ENCODE results near the gene NCAM1. TPM values are rescaled to one million over a fixed set of nuclear protein-coding genes. Genes with fewer than 3 reads are reported as not detected.

NCAM1 gene
- total RNA-seq, 6 experiments from 2014 or later, result 1.2 to 2.4 (median 1.8) TPM

DNA sequence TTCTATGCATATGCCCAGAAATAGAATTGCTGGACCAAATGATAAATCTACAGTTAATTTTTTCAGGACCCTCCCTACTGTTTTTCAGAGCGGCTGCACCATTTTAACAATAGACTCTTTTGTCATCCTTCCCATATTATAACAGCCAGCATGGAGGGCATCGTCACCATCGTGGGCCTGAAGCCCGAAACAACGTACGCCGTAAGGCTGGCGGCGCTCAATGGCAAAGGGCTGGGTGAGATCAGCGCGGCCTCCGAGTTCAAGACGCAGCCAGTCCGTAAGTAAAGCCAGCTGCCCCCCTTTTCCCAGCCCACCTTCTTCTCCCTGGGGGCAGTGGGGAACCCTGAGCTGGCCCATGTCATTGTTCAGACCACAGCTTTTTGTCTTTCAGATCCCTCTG is 273.7 kb downstream of the NCAM1 start:
- intact Hi-C loops (cut with DNase I), result no loop called here
- no peak for ATAC-seq
- no peak for DNase-seq

DNA sequence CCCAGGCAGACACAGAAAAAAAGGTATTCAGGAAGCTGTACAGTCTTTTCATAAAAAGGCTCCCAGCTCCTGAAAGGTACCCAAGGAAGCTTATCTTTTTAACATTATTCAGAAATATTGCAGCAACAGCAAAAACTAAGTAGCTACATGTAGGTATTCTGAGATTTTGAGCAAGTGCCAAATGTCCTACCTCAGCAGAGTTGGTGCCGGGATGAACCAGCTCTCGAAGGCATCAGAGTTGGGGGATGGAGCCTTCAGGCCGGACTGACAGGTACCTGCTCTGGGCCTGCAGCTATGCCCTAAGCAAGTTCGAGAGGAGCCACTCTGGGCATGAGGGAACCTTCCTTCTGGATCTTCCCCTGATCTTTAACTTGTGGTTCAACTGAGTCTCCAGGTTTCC is 276.0 kb downstream of the NCAM1 start:
- Histone ChIP-seq H3K27me3 (no peaks in the 10 kb centered on the region), H3K4me1 (no peaks in the 10 kb centered on the region), H3K9me3 (no peaks in the 10 kb centered on the region), H3K36me3 (no peaks in the 10 kb centered on the region), H3K4me3 (no peak overlapping the region), H3K27ac (no peak overlapping the region)
- no peak for ATAC-seq
- 55% methylated on average over 2 of the region's 4 CpGs for WGBS (ENCODE audit: insufficient coverage, low coverage, low lambda C conversion rate, missing lambda C conversion rate)
- intact Hi-C loops (cut with DNase I), result no loop called here
- DNase-seq, result no peak
- TF ChIP-seq POLR2A (IDR thresholded peaks at IDR 0.05), result no peak
- TF ChIP-seq, protein P1, sequence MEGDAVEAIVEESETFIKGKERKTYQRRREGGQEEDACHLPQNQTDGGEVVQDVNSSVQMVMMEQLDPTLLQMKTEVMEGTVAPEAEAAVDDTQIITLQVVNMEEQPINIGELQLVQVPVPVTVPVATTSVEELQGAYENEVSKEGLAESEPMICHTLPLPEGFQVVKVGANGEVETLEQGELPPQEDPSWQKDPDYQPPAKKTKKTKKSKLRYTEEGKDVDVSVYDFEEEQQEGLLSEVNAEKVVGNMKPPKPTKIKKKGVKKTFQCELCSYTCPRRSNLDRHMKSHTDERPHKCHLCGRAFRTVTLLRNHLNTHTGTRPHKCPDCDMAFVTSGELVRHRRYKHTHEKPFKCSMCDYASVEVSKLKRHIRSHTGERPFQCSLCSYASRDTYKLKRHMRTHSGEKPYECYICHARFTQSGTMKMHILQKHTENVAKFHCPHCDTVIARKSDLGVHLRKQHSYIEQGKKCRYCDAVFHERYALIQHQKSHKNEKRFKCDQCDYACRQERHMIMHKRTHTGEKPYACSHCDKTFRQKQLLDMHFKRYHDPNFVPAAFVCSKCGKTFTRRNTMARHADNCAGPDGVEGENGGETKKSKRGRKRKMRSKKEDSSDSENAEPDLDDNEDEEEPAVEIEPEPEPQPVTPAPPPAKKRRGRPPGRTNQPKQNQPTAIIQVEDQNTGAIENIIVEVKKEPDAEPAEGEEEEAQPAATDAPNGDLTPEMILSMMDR (IDR thresholded peaks at IDR 0.05), result no peak

More for the DNA sequence above, 273.7 kb downstream of the NCAM1 start:
- 67% methylated on average over 9 of the region's 14 CpGs for WGBS (ENCODE audit: insufficient coverage, low coverage, low lambda C conversion rate, missing lambda C conversion rate)
- no peak for TF ChIP-seq POLR2A (IDR thresholded peaks at IDR 0.05)
- TF ChIP-seq, protein P1 (IDR thresholded peaks at IDR 0.05), result no peak
- Histone ChIP-seq H3K27me3 (no peaks in the 10 kb centered on the region), H3K36me3 (no peaks in the 10 kb centered on the region), H3K4me3 (no peak overlapping the region), H3K27ac (no peak overlapping the region), H3K9me3 (no peaks in the 10 kb centered on the region), H3K4me1 (no peaks in the 10 kb centered on the region)

DNA sequence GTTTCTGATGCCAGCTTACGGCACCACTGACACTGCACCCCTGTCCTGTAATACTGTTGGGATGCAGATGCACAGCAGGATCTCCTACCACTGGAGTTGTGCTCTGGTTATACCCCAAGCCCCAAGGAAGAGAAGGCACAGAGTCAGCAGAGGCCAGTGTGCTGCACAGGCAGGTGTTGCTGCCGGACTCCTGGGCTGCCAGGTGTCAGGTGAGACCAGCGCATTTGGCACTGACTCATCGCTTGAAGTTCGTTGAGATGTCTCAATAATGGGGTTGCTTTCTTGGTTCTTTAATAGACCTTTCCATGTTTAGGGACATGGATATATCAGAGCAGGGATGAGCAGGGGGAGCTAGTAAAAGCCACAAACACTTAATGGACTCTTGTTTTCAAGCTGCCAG is 277.5 kb downstream of the NCAM1 start:
- TF ChIP-seq, protein P1 (IDR thresholded peaks at IDR 0.05), result no peak
- no peak for TF ChIP-seq POLR2A (IDR thresholded peaks at IDR 0.05)
- intact Hi-C loops (cut with DNase I), result no loop called here
- ATAC-seq, result no peak
- no peak overlapping the region for H3K27ac ChIP-seq
- H3K9me3 ChIP-seq, result no peaks in the 10 kb centered on the region
- 88% methylated on average over 4 of the region's 5 CpGs for WGBS (ENCODE audit: insufficient coverage, low coverage, low lambda C conversion rate, missing lambda C conversion rate)
- no peaks in the 10 kb centered on the region for H3K4me1 ChIP-seq
- H3K36me3 ChIP-seq, result no peaks in the 10 kb centered on the region
- DNase-seq, result no peak
- H3K27me3 ChIP-seq, result no peaks in the 10 kb centered on the region
- no peak overlapping the region for H3K4me3 ChIP-seq

DNA sequence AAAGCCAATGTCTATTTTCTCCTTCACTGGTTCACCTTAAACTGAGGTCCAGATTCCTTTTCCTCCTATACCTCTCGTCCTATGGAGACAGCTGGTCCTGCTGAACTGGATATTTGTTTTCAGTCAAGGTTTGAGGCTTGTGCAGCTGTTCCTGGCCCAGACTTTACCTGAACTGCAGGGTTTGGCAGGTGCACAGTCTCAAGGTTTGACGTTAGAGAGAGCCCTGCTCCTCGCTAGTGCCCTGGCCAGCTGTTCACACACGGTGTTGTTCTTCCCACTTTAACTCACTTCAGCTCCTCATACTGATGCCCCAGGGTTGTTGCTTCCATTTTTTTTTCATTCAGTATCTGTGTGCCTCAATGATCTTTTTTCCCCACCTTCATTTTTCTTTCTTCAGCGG is 279.2 kb downstream of the NCAM1 start:
- Histone ChIP-seq H3K36me3 (no peaks in the 10 kb centered on the region), H3K27me3 (no peaks in the 10 kb centered on the region), H3K4me3 (no peak overlapping the region), H3K27ac (no peak overlapping the region), H3K4me1 (no peaks in the 10 kb centered on the region), H3K9me3 (no peaks in the 10 kb centered on the region)
- intact Hi-C loops (cut with DNase I), result no loop called here
- WGBS (ENCODE audit: insufficient coverage, low coverage, low lambda C conversion rate, missing lambda C conversion rate), result 47% methylated on average over 4 of the region's 5 CpGs
- DNase-seq (no peak), ATAC-seq (no peak)
- TF ChIP-seq, protein P1 (IDR thresholded peaks at IDR 0.05), result no peak
- no peak for TF ChIP-seq POLR2A (IDR thresholded peaks at IDR 0.05)

Data from right lobe of liver (tissue), 6 donors.